ENCODE measurements around the gene ARPC4. TPM values are rescaled to one million over a fixed set of nuclear protein-coding genes. Genes with fewer than 3 reads are reported as not detected.

ARPC4 gene
- total and polyA plus RNA-seq, 2 of the 13 experiments (the other 11 are each of a cell fraction or from before 2014, with no cell fraction given), result 30.1 to 83.6 TPM

- no peak for TF ChIP-seq MTA3 (CRISPR knock-in tag; IDR thresholded peaks at IDR 0.05)
- TF ChIP-seq, protein P1, sequence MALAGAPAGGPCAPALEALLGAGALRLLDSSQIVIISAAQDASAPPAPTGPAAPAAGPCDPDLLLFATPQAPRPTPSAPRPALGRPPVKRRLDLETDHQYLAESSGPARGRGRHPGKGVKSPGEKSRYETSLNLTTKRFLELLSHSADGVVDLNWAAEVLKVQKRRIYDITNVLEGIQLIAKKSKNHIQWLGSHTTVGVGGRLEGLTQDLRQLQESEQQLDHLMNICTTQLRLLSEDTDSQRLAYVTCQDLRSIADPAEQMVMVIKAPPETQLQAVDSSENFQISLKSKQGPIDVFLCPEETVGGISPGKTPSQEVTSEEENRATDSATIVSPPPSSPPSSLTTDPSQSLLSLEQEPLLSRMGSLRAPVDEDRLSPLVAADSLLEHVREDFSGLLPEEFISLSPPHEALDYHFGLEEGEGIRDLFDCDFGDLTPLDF (CRISPR knock-in tag; IDR thresholded peaks at IDR 0.05), result peak; percentile 87
- TF ChIP-seq RARG (CRISPR knock-in tag; IDR thresholded peaks at IDR 0.05; ENCODE audit: low read depth), result no peak
- TF ChIP-seq MAZ (IDR thresholded peaks at IDR 0.05; ENCODE audit: borderline replicate concordance, low read depth, low read length), result peak; percentile 73
- peak; percentile 27; the same call in 1 of the 2 replicates for TF ChIP-seq MAZ (CRISPR knock-in tag; IDR thresholded peaks at IDR 0.05; ENCODE audit: low read depth)
Observed at GRCh38 chr3:9749645-9750555, 43.0 kb upstream of the ARPC4 start, which contains the start of gene OGG1 (continued).

DNA sequence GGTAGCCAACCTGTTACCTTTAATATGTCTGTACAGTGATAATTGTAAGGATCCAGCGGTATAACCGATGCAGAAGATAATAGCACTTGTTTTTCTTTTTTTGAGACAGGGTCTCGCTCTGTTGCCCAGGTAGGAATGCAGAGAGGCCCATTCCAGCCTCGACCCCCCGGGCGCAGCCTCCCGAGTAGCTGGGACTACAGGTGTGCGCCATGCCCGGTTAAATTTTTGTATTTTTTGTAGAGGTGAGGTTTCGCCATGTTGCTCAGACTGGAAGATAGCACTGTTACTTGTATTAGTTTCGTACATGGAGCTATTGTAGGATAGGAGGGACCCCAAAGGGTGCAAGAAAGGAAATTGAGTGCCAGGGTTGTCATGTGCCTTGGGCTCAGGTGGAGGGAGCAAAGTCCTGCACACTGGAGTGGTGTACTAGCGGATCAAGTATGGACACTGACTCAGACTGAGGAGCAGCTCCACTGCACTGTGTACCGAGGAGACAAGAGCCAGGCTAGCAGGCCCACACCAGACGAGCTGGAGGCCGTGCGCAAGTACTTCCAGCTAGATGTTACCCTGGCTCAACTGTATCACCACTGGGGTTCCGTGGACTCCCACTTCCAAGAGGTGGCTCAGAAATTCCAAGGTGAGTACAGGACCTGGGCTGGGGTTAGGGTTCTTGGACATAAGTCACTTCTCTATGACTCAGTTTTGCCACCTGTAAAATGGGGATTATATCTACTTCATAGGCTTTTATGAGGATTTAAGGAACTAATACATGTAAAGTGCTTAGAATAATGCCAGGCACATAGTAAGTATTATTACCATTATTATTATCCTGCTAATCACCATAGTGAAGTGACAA is 42.1 kb upstream of the ARPC4 start:
- ChIA-PET POLR2A (interaction anchor here (1.2 to 4.0 kb wide), 10 partner anchors 9 to 497 kb away, joined by 4 to 50 read pairs (median 9); partner anchors contain the start of genes ARPC4, BRPF1, CAMK1 and MTMR14), CTCF (ENCODE audit: low intra/inter-chr PET ratio, low total read pairs) (no interaction called here)
- no peaks in the 10 kb centered on the region for H4K20me1 ChIP-seq (ENCODE audit: insufficient read depth, low read length)
- intact Hi-C loops (cut with micrococcal nuclease; ENCODE audit: unreplicated experiment), result no loop called here
- peak overlapping the region; percentile 72 for H3K9ac ChIP-seq (ENCODE audit: insufficient read depth, low read depth, low read length)
- BruUV-seq (replicated peaks), result no TSS peak
- in situ Hi-C loops (cut with HindIII; ENCODE audit: extremely low pct_ligation_motif_present, low pct_unique_long_range_greater_than_20kb), result no loop called here
- DNase-seq (ENCODE audit: low spot score) (peak; percentile 53), FAIRE-seq (peak; percentile 81), ATAC-seq (peak; percentile 55)
- peak overlapping the region; percentile 90 for H3K4me2 ChIP-seq (ENCODE audit: low read depth, low read length)
- H3K27me3 ChIP-seq (ENCODE audit: control insufficient read depth in 1 of 2, insufficient read depth in 2 of 2, low read length in 2 of 2), result no peaks in the 10 kb centered on the region
- peak overlapping the region; percentile 72 for H3K27ac ChIP-seq (ENCODE audit: extremely low read length, insufficient read depth, low read length)
- no peaks in the 10 kb centered on the region for H3K9me3 ChIP-seq (ENCODE audit: low read length)
- peaks cover 25 to 37% of the 10 kb centered on the region in 2 experiments for H3K36me3 ChIP-seq (replicated peaks in 1 of 2; ENCODE audit: control insufficient read depth in 1 of 2, insufficient read depth in 2 of 2, low read length in 2 of 2)
- no peak overlapping the region for H2AFZ ChIP-seq (ENCODE audit: low read length)
- 12% methylated on average over 17 of the region's 17 CpGs for WGBS (ENCODE audit: low lambda C conversion rate)
- peak overlapping the region; percentile 83 to 93 (median 89) for H3K4me3 ChIP-seq (replicated peaks in 1 of 3; ENCODE audit: insufficient read depth in 1 of 3, low read depth in 2 of 3, low read length in 3 of 3)
- peaks cover 13% of the 10 kb centered on the region for H3K79me2 ChIP-seq (ENCODE audit: insufficient read depth, low read length)
- H3K4me1 ChIP-seq (ENCODE audit: insufficient read depth, low read length), result peaks cover 19% of the 10 kb centered on the region
- TF ChIP-seq ZNF792 (CRISPR knock-in tag; IDR thresholded peaks at IDR 0.05) (0 out of 2 replicates have a peak, but pooled peaks have one; percentile 26), RAD21 (CRISPR knock-in tag; IDR thresholded peaks at IDR 0.05) (peak; percentile 34; the same call in 1 of the 2 replicates), NCOA1 (CRISPR knock-in tag; IDR thresholded peaks at IDR 0.05) (0 out of 2 replicates have a peak, but pooled peaks have one; percentile 58)
- TF ChIP-seq, protein P2, sequence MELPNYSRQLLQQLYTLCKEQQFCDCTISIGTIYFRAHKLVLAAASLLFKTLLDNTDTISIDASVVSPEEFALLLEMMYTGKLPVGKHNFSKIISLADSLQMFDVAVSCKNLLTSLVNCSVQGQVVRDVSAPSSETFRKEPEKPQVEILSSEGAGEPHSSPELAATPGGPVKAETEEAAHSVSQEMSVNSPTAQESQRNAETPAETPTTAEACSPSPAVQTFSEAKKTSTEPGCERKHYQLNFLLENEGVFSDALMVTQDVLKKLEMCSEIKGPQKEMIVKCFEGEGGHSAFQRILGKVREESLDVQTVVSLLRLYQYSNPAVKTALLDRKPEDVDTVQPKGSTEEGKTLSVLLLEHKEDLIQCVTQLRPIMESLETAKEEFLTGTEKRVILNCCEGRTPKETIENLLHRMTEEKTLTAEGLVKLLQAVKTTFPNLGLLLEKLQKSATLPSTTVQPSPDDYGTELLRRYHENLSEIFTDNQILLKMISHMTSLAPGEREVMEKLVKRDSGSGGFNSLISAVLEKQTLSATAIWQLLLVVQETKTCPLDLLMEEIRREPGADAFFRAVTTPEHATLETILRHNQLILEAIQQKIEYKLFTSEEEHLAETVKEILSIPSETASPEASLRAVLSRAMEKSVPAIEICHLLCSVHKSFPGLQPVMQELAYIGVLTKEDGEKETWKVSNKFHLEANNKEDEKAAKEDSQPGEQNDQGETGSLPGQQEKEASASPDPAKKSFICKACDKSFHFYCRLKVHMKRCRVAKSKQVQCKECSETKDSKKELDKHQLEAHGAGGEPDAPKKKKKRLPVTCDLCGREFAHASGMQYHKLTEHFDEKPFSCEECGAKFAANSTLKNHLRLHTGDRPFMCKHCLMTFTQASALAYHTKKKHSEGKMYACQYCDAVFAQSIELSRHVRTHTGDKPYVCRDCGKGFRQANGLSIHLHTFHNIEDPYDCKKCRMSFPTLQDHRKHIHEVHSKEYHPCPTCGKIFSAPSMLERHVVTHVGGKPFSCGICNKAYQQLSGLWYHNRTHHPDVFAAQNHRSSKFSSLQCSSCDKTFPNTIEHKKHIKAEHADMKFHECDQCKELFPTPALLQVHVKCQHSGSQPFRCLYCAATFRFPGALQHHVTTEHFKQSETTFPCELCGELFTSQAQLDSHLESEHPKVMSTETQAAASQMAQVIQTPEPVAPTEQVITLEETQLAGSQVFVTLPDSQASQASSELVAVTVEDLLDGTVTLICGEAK (IDR thresholded peaks at IDR 0.05), result no peak
- TF ChIP-seq, protein P2 (CRISPR knock-in tag; IDR thresholded peaks at IDR 0.05), result no peak

All from HepG2 (cell line).